NCI-H2196 treated with DMSO at 0.1 percent for 48 hours (cell line): Measurements from ENCODE around the gene ADORA1.

Experiments
- DNase-seq: peaks from one replicate; lab custom pipeline; 2025; ENCODE audit not compliant: unreplicated experiment; lab: John Stamatoyannopoulos, UW

ADORA1 gene

DNA sequence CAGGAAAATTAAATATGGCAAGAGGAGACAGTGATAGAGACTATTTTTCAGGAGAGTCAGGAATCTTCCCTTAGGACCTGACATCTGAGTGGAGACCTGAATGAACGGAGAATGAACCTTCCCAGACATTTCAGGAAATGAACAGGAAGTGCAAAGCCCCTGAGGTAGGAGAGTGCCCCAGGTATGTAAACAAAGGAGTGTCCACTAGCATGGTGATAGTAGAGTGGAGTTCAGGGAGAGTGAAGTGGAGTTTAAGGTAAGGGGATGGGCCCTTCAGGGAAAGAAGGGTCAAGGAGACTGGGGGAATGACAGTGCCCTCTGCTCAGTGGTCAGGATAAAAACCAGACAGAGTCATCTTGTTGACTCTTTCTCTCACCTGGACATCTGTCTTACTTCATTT, 28.8 kb downstream of the ADORA1 start:
- no peak for DNase-seq

DNA sequence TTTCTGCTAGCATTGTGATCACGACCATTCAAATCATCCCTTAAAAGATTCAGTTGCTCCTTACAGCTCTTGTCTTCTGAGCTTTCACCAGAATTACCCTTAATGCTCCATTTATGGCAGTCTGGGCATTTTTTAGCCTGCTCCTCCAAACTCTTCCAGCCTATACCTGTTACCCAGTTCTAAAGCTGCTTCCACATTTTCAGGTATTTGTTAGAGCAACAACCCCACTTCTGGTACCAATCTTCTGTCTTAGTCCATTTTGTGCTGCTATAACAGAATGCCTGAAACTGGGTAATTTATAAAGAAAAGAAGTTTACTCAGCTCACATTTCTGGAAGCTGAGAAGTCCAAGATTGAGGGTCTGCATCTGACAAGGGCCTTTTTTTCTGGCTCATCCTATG, 30.9 kb downstream of the ADORA1 start:
- DNase-seq: no peak

DNA sequence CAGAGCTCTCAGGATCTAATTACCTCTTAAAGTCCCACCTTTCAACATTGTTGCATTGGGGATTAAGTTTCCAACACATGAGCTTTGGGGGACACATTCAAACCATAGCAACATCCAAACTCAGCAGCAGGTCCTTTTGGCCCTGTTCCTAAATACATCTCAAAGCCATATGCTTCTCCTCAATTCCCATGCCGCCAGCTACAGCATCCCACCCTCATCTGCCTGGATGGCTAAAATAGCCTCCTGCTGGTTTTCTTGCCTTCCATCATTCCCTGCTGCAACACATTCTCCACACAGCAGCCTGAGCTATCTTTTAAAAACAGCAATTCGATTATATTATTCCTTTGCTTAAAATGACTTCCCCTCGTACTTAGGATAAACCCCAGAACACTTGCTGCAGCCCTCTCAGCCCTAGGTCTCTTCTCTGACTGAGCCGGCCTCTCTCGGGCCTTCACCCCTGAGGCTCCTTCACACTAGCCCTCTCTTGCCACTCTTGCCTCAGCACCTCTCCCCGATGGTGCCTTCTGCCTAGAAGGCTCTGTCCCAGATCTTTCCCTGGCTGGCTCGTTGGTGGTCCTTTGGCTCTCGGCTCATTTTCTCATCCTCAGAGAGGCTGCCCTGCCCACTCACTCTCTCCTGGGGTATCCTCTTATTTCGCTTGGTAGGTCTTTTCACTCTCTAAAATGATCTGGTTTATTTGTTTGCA, 31.6 kb downstream of the ADORA1 start:
- no peak for DNase-seq

DNA sequence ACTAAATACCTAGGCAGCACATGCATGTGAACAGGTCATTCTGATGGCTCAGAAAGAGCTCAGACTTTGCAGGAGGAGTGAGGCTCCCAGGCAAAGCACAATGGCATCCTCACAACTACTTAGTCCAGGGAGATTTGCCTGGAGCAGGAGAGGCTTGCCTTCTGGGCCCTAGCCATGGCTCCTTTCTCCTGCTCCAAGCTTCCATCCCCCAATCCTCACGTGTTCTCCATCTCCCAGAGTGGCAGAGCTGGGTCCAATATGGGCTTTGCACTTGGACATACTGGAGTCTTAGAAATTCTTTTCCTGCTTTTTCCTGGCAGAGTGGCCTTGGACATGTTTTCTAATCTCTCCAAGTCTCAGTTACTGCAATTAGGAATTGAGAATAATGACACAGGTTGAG, 32.3 kb downstream of the ADORA1 start:
- no peak for DNase-seq

DNA sequence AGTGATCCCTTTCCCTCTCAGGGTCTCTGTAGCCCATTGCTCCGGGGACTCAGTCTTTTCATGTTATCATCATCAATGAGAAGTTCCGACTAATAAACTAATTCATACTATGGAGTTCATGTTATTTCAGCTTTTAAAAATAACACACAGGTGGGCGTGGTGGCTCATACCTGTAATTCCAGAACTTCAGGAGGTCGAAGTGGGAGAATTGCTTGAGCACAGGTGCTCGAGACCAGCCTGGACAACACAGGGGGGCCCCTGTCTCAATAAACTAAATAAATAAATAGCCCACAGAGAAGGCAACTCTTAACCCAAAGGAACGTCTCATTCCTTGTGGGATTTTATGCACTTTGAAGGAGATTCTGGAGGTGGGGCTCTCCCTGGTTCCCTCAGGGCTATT, 33.6 kb downstream of the ADORA1 start:
- no peak for DNase-seq

DNA sequence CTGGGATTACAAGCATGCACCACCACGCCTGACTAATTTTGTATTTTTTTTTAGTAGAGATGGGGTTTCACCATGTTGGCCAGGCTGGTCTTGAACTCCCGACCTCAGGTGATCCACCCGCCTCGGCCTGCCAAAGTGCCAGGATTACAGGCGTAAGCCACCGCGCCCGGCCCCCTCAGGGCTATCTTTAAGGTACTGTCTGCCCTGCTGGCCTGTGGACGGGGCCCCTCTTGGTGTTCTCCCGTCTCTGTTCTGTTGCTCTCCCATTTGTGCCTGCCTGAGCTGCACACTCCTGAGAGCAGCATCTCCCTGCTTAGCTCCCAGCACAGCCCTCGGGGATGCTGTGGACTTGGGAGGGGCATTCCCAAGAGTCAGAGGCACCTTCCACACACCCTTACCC, 34.2 kb downstream of the ADORA1 start:
- DNase-seq: no peak

DNA sequence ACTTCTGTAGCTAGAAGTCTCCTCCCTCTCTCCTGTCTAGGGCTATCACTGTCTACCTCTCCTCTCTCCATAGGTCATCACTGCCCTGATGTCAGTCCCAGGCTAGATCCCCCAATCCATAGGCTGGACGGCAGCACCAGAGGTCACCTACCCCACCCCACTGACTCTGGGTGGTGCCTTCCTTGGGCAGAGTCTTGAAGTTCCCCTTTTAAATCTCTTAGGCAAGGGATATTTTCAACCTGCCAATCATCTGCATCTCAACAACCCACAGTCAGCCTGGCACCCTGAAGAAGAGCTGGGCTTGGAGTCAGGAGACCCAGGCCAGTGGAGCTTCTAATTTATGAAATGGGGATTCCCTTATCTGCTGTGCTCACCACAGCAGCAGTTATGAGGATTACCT, 34.9 kb downstream of the ADORA1 start:
- no peak for DNase-seq

DNA sequence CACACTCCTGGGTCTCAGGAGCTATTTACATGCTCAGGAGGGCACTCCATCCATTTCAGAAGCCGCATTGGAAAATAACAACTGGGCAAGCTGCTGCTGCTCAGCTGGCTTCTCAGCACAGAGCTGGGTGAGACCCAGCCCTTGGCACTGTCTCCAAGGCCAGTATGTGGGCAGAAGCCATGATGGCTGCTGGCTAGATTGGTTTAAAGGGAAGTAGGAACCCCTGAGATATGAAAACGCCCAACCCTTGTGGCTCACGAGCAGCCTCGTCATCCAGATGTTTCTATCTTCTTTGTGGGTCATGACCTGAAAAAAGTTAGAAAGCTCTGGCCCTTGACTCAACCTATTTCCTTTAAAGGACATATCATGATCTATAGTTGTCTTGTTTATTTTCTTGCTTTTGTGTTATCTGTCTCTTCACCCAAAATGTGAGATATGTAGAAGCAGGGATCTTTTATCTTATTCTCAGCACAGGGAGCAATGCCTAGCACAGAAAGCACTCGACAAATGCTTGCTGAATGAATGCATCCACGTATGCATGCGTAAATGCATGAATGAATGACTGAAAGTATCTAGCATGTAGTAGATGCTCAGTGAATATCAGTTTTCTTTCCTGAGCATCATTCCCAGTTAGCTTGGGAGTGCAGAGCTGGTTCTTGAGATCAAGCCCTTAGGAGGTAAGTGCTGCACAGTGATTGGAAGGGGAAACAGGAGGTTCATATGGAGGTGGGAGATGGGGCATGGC, 36.5 kb downstream of the ADORA1 start:
- no peak for DNase-seq

DNA sequence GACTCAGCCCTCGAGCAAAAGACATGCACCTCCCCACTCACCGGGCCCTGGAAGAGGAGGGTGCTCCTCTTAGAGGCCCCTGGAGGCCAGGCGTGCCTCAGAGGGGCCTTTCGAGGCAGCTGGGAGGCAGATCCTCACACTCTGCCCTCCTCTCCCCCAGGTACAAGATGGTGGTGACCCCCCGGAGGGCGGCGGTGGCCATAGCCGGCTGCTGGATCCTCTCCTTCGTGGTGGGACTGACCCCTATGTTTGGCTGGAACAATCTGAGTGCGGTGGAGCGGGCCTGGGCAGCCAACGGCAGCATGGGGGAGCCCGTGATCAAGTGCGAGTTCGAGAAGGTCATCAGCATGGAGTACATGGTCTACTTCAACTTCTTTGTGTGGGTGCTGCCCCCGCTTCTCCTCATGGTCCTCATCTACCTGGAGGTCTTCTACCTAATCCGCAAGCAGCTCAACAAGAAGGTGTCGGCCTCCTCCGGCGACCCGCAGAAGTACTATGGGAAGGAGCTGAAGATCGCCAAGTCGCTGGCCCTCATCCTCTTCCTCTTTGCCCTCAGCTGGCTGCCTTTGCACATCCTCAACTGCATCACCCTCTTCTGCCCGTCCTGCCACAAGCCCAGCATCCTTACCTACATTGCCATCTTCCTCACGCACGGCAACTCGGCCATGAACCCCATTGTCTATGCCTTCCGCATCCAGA, 37.7 kb downstream of the ADORA1 start:
- no peak for DNase-seq

DNA sequence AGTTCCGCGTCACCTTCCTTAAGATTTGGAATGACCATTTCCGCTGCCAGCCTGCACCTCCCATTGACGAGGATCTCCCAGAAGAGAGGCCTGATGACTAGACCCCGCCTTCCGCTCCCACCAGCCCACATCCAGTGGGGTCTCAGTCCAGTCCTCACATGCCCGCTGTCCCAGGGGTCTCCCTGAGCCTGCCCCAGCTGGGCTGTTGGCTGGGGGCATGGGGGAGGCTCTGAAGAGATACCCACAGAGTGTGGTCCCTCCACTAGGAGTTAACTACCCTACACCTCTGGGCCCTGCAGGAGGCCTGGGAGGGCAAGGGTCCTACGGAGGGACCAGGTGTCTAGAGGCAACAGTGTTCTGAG, 38.3 kb downstream of the ADORA1 start:
- no peak for DNase-seq

DNA sequence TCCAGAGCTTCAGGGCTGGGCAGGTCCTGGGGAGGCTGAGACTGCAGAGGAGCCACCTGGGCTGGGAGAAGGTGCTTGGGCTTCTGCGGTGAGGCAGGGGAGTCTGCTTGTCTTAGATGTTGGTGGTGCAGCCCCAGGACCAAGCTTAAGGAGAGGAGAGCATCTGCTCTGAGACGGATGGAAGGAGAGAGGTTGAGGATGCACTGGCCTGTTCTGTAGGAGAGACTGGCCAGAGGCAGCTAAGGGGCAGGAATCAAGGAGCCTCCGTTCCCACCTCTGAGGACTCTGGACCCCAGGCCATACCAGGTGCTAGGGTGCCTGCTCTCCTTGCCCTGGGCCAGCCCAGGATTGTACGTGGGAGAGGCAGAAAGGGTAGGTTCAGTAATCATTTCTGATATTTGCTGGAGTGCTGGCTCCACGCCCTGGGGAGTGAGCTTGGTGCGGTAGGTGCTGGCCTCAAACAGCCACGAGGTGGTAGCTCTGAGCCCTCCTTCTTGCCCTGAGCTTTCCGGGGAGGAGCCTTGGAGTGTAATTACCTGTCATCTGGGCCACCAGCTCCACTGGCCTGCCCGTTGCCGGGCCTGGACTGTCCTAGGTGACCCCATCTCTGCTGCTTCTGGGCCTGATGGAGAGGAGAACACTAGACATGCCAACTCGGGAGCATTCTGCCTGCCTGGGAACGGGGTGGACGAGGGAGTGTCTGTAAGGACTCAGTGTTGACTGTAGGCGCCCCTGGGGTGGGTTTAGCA, 38.8 kb downstream of the ADORA1 start:
- DNase-seq: no peak

DNA sequence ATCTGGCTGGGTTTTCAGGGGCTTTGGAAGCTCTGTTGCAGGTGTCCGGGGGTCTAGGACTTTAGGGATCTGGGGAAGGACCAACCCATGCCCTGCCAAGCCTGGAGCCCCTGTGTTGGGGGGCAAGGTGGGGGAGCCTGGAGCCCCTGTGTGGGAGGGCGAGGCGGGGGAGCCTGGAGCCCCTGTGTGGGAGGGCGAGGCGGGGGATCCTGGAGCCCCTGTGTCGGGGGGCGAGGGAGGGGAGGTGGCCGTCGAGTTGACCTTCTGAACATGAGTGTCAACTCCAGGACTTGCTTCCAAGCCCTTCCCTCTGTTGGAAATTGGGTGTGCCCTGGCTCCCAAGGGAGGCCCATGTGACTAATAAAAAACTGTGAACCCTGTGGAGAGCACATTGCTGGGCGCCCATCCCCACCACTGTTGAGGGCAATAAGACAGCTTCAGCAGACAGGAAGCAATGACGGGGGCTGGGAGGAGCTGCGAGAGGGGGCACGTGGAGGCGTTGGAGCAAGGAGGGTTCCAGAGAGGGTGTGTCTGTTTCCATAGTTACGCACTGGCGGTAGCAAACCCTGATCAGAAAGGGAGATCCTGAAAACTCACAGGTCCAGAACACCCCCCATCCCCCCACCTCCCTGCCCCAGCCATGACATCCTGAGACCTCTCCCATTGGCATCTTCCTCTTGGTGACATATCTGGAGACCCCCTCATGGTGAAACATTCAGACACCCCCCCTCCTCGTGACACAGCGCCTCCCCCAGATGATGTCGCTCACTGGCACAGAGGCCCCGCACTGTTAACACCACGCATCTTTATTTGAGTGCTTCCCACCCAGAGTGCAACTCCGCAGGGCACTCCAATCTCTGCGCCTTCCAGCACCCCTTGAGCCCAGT, 39.7 kb downstream of the ADORA1 start:
- DNase-seq: no peak

DNA sequence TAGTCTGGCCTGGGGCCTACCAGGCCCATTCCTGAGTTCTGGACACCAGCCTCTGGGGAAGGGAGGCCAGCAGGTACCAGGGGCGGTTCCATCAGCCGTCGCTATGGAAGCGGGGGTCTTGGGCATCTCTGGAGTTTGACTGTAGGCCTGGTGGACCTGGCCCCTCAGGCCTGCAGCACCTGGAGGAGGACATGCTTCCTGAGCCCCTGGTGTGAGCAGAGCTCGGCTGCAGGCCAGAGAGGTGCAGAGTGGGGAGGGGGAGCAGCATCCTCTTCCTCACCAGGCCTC, 40.3 kb downstream of the ADORA1 start:
- no peak for DNase-seq

DNA sequence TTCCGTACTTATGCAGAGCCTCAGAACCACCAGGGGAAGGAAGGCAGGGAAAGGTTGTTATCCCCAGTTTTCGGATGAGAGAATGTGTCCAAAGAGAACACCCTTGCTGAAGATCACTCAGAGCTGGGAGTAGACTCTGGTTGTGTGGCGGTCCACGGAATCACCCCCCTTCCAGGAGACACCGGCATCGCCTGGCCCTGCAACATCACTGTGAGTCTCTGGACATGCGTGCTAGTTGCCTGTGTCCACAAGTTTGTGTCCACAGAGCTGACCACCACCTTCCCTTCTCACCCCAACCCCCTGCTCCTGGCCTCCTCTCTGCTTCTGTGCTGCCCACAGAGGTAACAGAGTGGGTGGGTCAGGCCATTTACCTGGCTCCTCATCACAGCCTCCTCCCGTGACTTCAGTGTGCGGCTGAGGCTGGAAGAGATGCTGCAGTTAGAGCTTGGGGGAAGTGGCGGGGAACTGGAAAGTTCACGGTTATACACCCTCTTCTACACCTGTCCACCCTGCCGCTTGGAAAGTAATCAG, 40.8 kb downstream of the ADORA1 start:
- no peak for DNase-seq

DNA sequence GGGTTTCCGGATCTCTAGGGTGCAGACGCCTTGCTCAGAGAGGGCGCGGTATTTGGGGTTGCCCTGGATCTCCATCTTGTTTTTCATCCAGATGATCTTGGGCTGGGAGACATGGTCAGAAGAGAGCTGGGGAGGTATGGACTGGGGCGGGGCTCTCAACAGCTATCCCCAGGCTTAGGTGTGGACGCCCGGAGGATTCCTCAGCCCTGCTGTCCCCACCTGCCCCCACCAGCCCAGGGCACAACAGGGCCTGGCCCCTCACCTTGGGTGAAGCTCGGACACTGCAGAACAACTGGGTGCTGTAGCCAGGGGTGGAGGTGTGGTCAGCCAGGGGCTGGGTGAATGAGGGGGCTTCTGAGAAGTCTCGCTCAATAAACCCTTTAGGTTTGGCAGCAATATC, 41.5 kb downstream of the ADORA1 start:
- DNase-seq: no peak

DNA sequence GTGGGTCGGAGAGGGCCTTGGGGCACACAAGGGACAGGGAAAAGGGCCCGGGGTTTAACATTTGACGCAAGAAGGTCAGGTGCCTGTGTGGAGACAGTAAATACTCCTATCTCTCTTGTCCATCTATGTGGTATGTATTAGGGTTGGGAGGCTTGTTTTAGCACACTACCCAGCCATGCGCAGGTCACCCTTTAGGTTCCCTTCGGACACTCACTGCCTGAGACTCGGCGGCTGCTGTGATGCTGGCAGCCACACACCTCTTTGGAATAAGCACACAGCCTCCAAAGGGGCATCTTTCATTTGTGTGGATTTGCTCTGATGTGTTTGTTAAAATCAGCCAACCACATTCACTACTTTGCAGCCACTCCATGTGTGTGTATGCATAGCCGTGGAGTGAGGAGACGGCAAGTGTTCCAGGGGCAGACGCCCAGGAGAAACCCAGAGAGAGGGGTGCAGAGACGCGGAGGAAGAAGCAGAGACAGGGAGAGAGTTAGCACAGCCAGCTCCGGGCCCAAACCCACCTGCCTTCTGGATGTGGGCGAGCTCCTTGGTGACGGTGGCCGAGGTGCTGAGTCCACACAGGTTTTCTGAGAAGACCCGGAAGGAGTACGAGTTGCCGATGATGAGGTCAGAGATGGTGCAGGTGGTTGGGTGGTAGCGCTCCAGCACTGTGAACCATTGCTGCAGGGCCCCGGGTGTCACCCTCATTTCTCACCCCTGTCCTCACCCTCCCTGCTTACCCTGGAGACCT, 42.4 kb downstream of the ADORA1 start:
- DNase-seq: no peak

DNA sequence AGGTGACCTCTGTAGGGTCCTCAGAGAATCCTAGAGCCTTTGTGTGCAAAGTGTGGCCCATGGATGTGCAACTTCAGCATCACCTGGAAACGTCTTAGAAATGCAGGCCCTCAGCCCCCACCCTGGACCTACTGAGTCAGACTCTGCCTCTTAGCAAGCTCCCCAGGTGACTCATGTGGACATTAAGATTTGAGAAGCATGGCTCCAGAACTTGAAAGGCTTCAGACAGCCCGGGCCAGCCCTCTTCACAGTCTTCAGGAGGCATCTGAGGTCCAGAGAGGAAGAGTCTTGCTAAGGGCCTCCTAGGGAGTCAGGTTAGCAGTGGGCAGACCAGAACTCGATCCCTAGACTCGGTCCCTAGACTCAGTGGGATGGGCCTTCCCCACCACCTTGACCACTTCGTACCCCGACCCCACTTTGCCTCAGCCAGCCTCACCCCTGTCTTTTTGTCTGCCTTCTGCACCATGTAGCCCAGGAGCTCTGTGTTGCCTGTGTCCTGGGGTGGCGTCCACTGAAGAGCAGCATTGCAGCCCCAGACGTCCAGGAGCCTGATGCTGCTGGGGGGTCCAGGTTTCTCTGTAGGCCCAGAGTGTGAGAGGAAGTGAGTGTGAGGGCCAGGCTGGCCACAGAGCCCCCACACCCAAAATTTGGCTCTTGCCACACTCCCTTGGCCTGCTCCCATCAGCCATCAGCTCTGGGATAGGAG, 43.3 kb downstream of the ADORA1 start:
- no peak for DNase-seq

DNA sequence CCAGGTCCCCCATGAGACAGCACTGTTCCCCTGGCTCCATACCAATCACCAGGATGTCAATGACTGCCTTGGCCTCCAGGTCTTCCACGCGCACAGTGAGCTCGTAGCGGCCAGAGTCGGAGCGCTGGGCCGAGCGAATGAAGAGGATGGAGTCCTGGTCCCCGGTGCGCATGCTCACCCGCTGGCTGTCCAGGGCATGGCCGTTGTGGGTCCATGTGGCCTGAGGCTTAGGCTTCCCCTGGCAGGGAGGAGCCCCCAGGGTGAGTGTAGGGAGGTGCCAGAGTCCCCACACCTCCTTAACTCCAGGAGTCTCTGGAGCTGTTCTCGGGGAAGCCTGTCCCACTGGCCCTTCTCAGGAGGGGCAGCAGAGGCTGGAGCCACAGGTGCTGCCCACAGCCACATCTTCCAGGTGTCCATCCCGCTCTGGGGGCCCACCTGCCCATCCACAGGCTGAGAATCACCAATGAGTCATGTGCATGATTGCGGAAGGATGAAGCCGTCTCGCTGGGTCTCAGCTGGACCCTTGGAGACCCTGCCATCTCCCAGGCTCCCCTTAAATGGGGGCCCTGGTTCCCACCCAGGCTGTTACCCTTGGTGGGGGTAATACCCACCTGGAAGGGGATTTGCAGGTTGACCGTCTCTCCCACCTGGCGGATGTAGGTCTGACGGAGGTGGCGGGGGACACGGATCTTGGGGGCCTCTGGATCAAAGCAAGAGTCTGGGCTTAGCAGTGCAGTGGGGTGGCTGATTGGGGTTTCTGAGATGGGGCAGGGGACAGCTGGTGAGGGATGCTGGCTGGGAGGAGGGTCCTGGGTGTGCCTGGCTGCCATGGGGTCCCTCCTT, 44.0 kb downstream of the ADORA1 start:
- DNase-seq: no peak
